Stimulated activated naive CD8-positive, alpha-beta T cell treated with anti-CD3 and anti-CD28 coated beads, Interleukin-15, Interleukin-2, amounts not matched to agents 100 ng/mL and 50 ng/mL, for 24 hours (primary cell): ENCODE data around the gene FRMD4B.
A peak's percentile ranks its signal among the peaks of the same experiment; 100 is the strongest.

ENCODE experiments used
- H3K27ac Mint-ChIP-seq: one replicate; pipeline ENCODE4 v1.8.0; 2021; ENCODE audit warnings: mild to moderate bottlenecking, mixed read lengths
- H3K27me3 Mint-ChIP-seq: one replicate; pipeline ENCODE4 v1.8.0; 2021; ENCODE audit warnings: mixed read lengths
- H3K36me3 Mint-ChIP-seq: one replicate; pipeline ENCODE4 v1.8.0; 2021; ENCODE audit warnings: low read depth, mixed read lengths
- H3K4me1 Mint-ChIP-seq: one replicate; pipeline ENCODE4 v1.8.0; 2021; ENCODE audit warnings: low read depth, mixed read lengths
- H3K4me3 Mint-ChIP-seq: one replicate; pipeline ENCODE4 v1.8.0; 2021; ENCODE audit warnings: mild to moderate bottlenecking, mixed read lengths
- H3K9me3 Mint-ChIP-seq: one replicate; pipeline ENCODE4 v1.8.0; 2021; ENCODE audit warnings: mixed read lengths

The FRMD4B gene

GRCh38 chr3:69178082-69178481, 207.8 kb downstream of the FRMD4B start:
- Mint-ChIP-seq H3K36me3 (peaks cover 40% of the 10 kb centered on the region), H3K9me3 (no peaks in the 10 kb centered on the region), H3K4me3 (no peak overlapping the region), H3K4me1 (peaks cover 18% of the 10 kb centered on the region), H3K27me3 (no peaks in the 10 kb centered on the region), H3K27ac (no peak overlapping the region)

GRCh38 chr3:69174871-69175737, 210.8 kb downstream of the FRMD4B start:
- no peak overlapping the region for H3K27ac Mint-ChIP-seq
- peaks cover 11% of the 10 kb centered on the region for H3K4me1 Mint-ChIP-seq
- no peaks in the 10 kb centered on the region for H3K27me3 Mint-ChIP-seq
- H3K9me3 Mint-ChIP-seq, result no peaks in the 10 kb centered on the region
- no peak overlapping the region for H3K4me3 Mint-ChIP-seq
- H3K36me3 Mint-ChIP-seq, result peaks cover 29% of the 10 kb centered on the region

GRCh38 chr3:69174445-69174844, 211.4 kb downstream of the FRMD4B start:
- Mint-ChIP-seq H3K4me3 (no peak overlapping the region), H3K9me3 (no peaks in the 10 kb centered on the region), H3K36me3 (peaks cover 25% of the 10 kb centered on the region), H3K27ac (no peak overlapping the region), H3K27me3 (no peaks in the 10 kb centered on the region), H3K4me1 (peaks cover 10% of the 10 kb centered on the region)

- Mint-ChIP-seq H3K27ac (no peak overlapping the region), H3K4me1 (peaks cover 4% of the 10 kb centered on the region), H3K9me3 (no peaks in the 10 kb centered on the region), H3K4me3 (no peak overlapping the region), H3K36me3 (peaks cover 21% of the 10 kb centered on the region), H3K27me3 (no peaks in the 10 kb centered on the region)
Measured at GRCh38 chr3:69172058-69172457, 213.8 kb downstream of the FRMD4B start.

GRCh38 chr3:69166446-69166845, 219.4 kb downstream of the FRMD4B start:
- Mint-ChIP-seq H3K4me3 (no peak overlapping the region), H3K27ac (no peak overlapping the region), H3K27me3 (no peaks in the 10 kb centered on the region), H3K4me1 (no peaks in the 10 kb centered on the region), H3K36me3 (peaks cover 5% of the 10 kb centered on the region), H3K9me3 (no peaks in the 10 kb centered on the region)

- H3K36me3 Mint-ChIP-seq, result no peaks in the 10 kb centered on the region
- no peak overlapping the region for H3K27ac Mint-ChIP-seq
- no peaks in the 10 kb centered on the region for H3K27me3 Mint-ChIP-seq
- H3K9me3 Mint-ChIP-seq, result no peaks in the 10 kb centered on the region
- no peak overlapping the region for H3K4me3 Mint-ChIP-seq
- peaks cover 2% of the 10 kb centered on the region for H3K4me1 Mint-ChIP-seq
Measured at GRCh38 chr3:69165744-69166143, 220.1 kb downstream of the FRMD4B start.

GRCh38 chr3:69164296-69164695, 221.6 kb downstream of the FRMD4B start:
- peaks cover 11% of the 10 kb centered on the region for H3K4me1 Mint-ChIP-seq
- H3K27me3 Mint-ChIP-seq, result no peaks in the 10 kb centered on the region
- no peaks in the 10 kb centered on the region for H3K9me3 Mint-ChIP-seq
- no peak overlapping the region for H3K4me3 Mint-ChIP-seq
- no peak overlapping the region for H3K27ac Mint-ChIP-seq
- H3K36me3 Mint-ChIP-seq, result no peaks in the 10 kb centered on the region

GRCh38 chr3:69162308-69162980, 223.4 kb downstream of the FRMD4B start:
- H3K27ac Mint-ChIP-seq, result no peak overlapping the region
- H3K4me3 Mint-ChIP-seq, result no peak overlapping the region
- H3K4me1 Mint-ChIP-seq, result peaks cover 11% of the 10 kb centered on the region
- no peaks in the 10 kb centered on the region for H3K9me3 Mint-ChIP-seq
- H3K36me3 Mint-ChIP-seq, result no peaks in the 10 kb centered on the region
- H3K27me3 Mint-ChIP-seq, result no peaks in the 10 kb centered on the region

- peaks cover 11% of the 10 kb centered on the region for H3K4me1 Mint-ChIP-seq
- no peak overlapping the region for H3K4me3 Mint-ChIP-seq
- H3K27me3 Mint-ChIP-seq, result no peaks in the 10 kb centered on the region
- peak overlapping the region; percentile 22 for H3K27ac Mint-ChIP-seq
- no peaks in the 10 kb centered on the region for H3K36me3 Mint-ChIP-seq
- H3K9me3 Mint-ChIP-seq, result no peaks in the 10 kb centered on the region
Measured at GRCh38 chr3:69161587-69162307, 224.1 kb downstream of the FRMD4B start.

GRCh38 chr3:69160525-69160924, 225.4 kb downstream of the FRMD4B start:
- Mint-ChIP-seq H3K27me3 (no peaks in the 10 kb centered on the region), H3K4me3 (no peak overlapping the region), H3K9me3 (no peaks in the 10 kb centered on the region), H3K27ac (no peak overlapping the region), H3K4me1 (peaks cover 11% of the 10 kb centered on the region), H3K36me3 (no peaks in the 10 kb centered on the region)

GRCh38 chr3:69160107-69160506, 225.8 kb downstream of the FRMD4B start:
- no peaks in the 10 kb centered on the region for H3K9me3 Mint-ChIP-seq
- no peak overlapping the region for H3K27ac Mint-ChIP-seq
- H3K27me3 Mint-ChIP-seq, result no peaks in the 10 kb centered on the region
- no peaks in the 10 kb centered on the region for H3K36me3 Mint-ChIP-seq
- H3K4me1 Mint-ChIP-seq, result peaks cover 11% of the 10 kb centered on the region
- H3K4me3 Mint-ChIP-seq, result no peak overlapping the region

GRCh38 chr3:69149586-69149985, 236.3 kb downstream of the FRMD4B start:
- H3K9me3 Mint-ChIP-seq, result no peaks in the 10 kb centered on the region
- H3K36me3 Mint-ChIP-seq, result no peaks in the 10 kb centered on the region
- H3K4me3 Mint-ChIP-seq, result no peak overlapping the region
- no peak overlapping the region for H3K27ac Mint-ChIP-seq
- H3K4me1 Mint-ChIP-seq, result no peaks in the 10 kb centered on the region
- H3K27me3 Mint-ChIP-seq, result no peaks in the 10 kb centered on the region

- Mint-ChIP-seq H3K4me1 (no peaks in the 10 kb centered on the region), H3K9me3 (no peaks in the 10 kb centered on the region), H3K4me3 (no peak overlapping the region), H3K27ac (no peak overlapping the region), H3K36me3 (no peaks in the 10 kb centered on the region), H3K27me3 (peaks cover 5% of the 10 kb centered on the region)
Measured at GRCh38 chr3:69145688-69146087, 240.2 kb downstream of the FRMD4B start.

- Mint-ChIP-seq H3K27me3 (peaks cover 5% of the 10 kb centered on the region), H3K36me3 (no peaks in the 10 kb centered on the region), H3K27ac (no peak overlapping the region), H3K4me1 (no peaks in the 10 kb centered on the region), H3K4me3 (no peak overlapping the region), H3K9me3 (no peaks in the 10 kb centered on the region)
Measured at GRCh38 chr3:69144631-69145245, 241.2 kb downstream of the FRMD4B start.

- no peaks in the 10 kb centered on the region for H3K4me1 Mint-ChIP-seq
- no peaks in the 10 kb centered on the region for H3K36me3 Mint-ChIP-seq
- H3K27ac Mint-ChIP-seq, result no peak overlapping the region
- H3K27me3 Mint-ChIP-seq, result peaks cover 9% of the 10 kb centered on the region
- no peak overlapping the region for H3K4me3 Mint-ChIP-seq
- no peaks in the 10 kb centered on the region for H3K9me3 Mint-ChIP-seq
Measured at GRCh38 chr3:69143612-69144011, 242.3 kb downstream of the FRMD4B start.
